Measurements from ENCODE around the gene PALB2. TPM values are rescaled to one million over a fixed set of nuclear protein-coding genes. Genes with fewer than 3 reads are reported as not detected.

Gene PALB2
- total and polyA plus RNA-seq, 10 of the 15 experiments (the other 5 are each of a cell fraction or from before 2014, with no cell fraction given), result 9.2 to 24.6 (median 17.6) TPM

GRCh38 chr16:23607726-23608125 is 33.4 kb downstream of the PALB2 start:
- ATAC-seq (no peak), DNase-seq (ENCODE audit: low read depth, low spot score) (no peak), FAIRE-seq (no peak)
- POLR2A ChIA-PET, result no interaction called here
- Histone ChIP-seq H3K4me2 (ENCODE audit: control insufficient read depth, insufficient read depth) (no peak overlapping the region), H3K27ac (ENCODE audit: control insufficient read depth, insufficient read depth) (no peak overlapping the region), H3K4me1 (ENCODE audit: control insufficient read depth, insufficient read depth, low read length) (no peaks in the 10 kb centered on the region), H4K20me1 (ENCODE audit: control insufficient read depth, insufficient read depth) (no peaks in the 10 kb centered on the region), H3K9ac (ENCODE audit: control insufficient read depth, insufficient read depth, low read length) (no peak overlapping the region), H3K27me3 (replicated peaks in 1 of 2; ENCODE audit: control insufficient read depth in 2 of 2, insufficient read depth in 2 of 2, low read length in 1 of 2) (no peaks in the 10 kb centered on the region), H2AFZ (ENCODE audit: control insufficient read depth, low read depth, low read length) (no peak overlapping the region), H3K4me3 (no peak overlapping the region), H3K9me3 (replicated peaks; ENCODE audit: control insufficient read depth, insufficient read depth, low read length) (no peaks in the 10 kb centered on the region), H3K79me2 (ENCODE audit: control insufficient read depth, insufficient read depth, low read length) (no peaks in the 10 kb centered on the region), H3K36me3 (ENCODE audit: control insufficient read depth in 2 of 2, insufficient read depth in 2 of 2, low read length in 1 of 2) (peaks cover 1 to 11% of the 10 kb centered on the region in 2 experiments; a peak in 3 of 4 replicates)
- 81% methylated on average over 6 of the region's 6 CpGs for WGBS (ENCODE audit: insufficient coverage, insufficient replicate concordance, low lambda C conversion rate, missing lambda C conversion rate)
- RAD21 ChIA-PET (ENCODE audit: unreplicated experiment), result no interaction called here
- SMC1A ChIA-PET (ENCODE audit: uncharacterized antibody, unreplicated experiment), result no interaction called here
- CTCF ChIA-PET, result no interaction called here
- BruUV-seq (replicated peaks), result no TSS peak
- intact Hi-C loops (cut with micrococcal nuclease; ENCODE audit: unreplicated experiment) (no loop called here), in situ Hi-C loops (cut with MboI) (no loop called here)
- TF ChIP-seq RBBP5 (conservative IDR thresholded peaks at IDR 0.05), result no peak
- TF ChIP-seq BACH1 (IDR thresholded peaks at IDR 0.05; ENCODE audit: borderline replicate concordance), result no peak
- no peak for TF ChIP-seq CEBPZ (IDR thresholded peaks at IDR 0.05; ENCODE audit: low read depth, low read length)
- no peak for TF ChIP-seq HSF1 (IDR thresholded peaks at IDR 0.05; ENCODE audit: low read depth, low read length)
- TF ChIP-seq RAD51 (IDR thresholded peaks at IDR 0.05), result no peak
- TF ChIP-seq TCF7 (IDR thresholded peaks at IDR 0.05; ENCODE audit: borderline replicate concordance), result no peak
- TF ChIP-seq, protein P1, sequence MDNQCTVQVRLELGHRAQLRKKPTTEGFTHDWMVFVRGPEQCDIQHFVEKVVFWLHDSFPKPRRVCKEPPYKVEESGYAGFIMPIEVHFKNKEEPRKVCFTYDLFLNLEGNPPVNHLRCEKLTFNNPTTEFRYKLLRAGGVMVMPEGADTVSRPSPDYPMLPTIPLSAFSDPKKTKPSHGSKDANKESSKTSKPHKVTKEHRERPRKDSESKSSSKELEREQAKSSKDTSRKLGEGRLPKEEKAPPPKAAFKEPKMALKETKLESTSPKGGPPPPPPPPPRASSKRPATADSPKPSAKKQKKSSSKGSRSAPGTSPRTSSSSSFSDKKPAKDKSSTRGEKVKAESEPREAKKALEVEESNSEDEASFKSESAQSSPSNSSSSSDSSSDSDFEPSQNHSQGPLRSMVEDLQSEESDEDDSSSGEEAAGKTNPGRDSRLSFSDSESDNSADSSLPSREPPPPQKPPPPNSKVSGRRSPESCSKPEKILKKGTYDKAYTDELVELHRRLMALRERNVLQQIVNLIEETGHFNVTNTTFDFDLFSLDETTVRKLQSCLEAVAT (IDR thresholded peaks at IDR 0.05), result no peak
- TF ChIP-seq TCF12 (IDR thresholded peaks at IDR 0.05; ENCODE audit: low read depth, low read length), result no peak
- no peak for TF ChIP-seq NRF1 (conservative IDR thresholded peaks at IDR 0.05; ENCODE audit: low read depth, low read length)
- no peak for TF ChIP-seq WRNIP1 (IDR thresholded peaks at IDR 0.05; ENCODE audit: borderline replicate concordance, low read depth, low read length)
- no peak for TF ChIP-seq MYB (IDR thresholded peaks at IDR 0.05; ENCODE audit: borderline replicate concordance, low read depth, low read length)
